Esophagus squamous epithelium (tissue), 5 donors: ENCODE results near the gene DUSP19. TPM values are rescaled to one million over a fixed set of nuclear protein-coding genes. Genes with fewer than 3 reads are reported as not detected.
"Not testable (repeated sequence)": the region's sequence is repeated elsewhere in the genome, so short reads cannot be mapped to it uniquely, and the experiment has no call there.

Experiments used
- DNase-seq: peaks from one replicate; lab custom pipeline; 2025; lab: John Stamatoyannopoulos, UW
- H3K27ac ChIP-seq, 4 donors: fragments of 200-600 bp; sonication (generic); one replicate each; pipeline ENCODE4 v1.5.1; 2016 to 2019; ENCODE audit warnings: mild to moderate bottlenecking in 1 of 4
- H3K27me3 ChIP-seq, 4 donors: fragments of 200-600 bp; sonication (generic); 1 replicate in 3 of 4; 2 replicates in 1 of 4; pipeline versions ENCODE4 v1.5.1 to v1.6.0; 2017 to 2021; ENCODE audit warnings: antibody characterized with exemption in 1 of 4
- H3K36me3 ChIP-seq, 3 donors: fragments of 200-600 bp; sonication (generic); one replicate each; pipeline ENCODE4 v1.5.1; 2016 to 2019
- H3K4me1 ChIP-seq, 3 donors: fragments of 200-600 bp; sonication (generic); one replicate each; pipeline ENCODE4 v1.5.1; 2017 to 2019
- H3K4me3 ChIP-seq, 4 donors: fragments of 200-600 bp; sonication (generic); 1 replicate in 3 of 4; 2 replicates in 1 of 4; pipeline ENCODE4 v1.5.1; 2016 to 2019; ENCODE audit warnings: mild to moderate bottlenecking in 2 of 4, moderate library complexity in 1 of 4
- H3K9me3 ChIP-seq, 3 donors: fragments of 200-600 bp; sonication (generic); one replicate each; pipeline ENCODE4 v1.5.1; 2016 to 2019
- POLR2A ChIP-seq, 4 donors: fragments of 450-650 bp; IDR thresholded peaks; one replicate each; pipeline ENCODE4 v1.6.1; 2017; ENCODE audit warnings: antibody characterized with exemption in 4 of 4, mild to moderate bottlenecking in 4 of 4, moderate library complexity in 3 of 4
- WGBS, 2 donors: methylation state at CpG; one replicate each; pipeline ENCODE4 v1.1.5; 2018; 5-methylcytosine and 5-hydroxymethylcytosine counted together
- intact Hi-C: fragments of 100-400 bp; cut with DNase I; formaldehyde crosslinking; loops from one replicate; pipeline ENCODE4 v1.15.0; 2022
- total RNA-seq, 4 donors: library from RNA; depleted of rRNA; stranded (reverse); fragments of >200 nt; gene quantifications; one replicate each; pipeline ENCODE4 v1.1.0, GENCODE V29; 2016
- TF ChIP-seq, protein P1 (sequence below), 6 experiments: fragments of 450-650 bp in 4 of 6; fragments of 200-600 bp in 2 of 6; sonication (generic) in 2 of 6; IDR thresholded peaks; one replicate each; pipeline ENCODE4 v1.5.1; 2016 to 2019; ENCODE audit warnings: antibody characterized with exemption in 6 of 6, mild to moderate bottlenecking in 4 of 6, moderate library complexity in 4 of 6
- donor health status: DM: yes; HTN: yes; CAD: no.

The DUSP19 gene
- total RNA-seq, 4 donors from 2014 or later, result 0.27 to 1.5 (median 0.86) TPM

DNA sequence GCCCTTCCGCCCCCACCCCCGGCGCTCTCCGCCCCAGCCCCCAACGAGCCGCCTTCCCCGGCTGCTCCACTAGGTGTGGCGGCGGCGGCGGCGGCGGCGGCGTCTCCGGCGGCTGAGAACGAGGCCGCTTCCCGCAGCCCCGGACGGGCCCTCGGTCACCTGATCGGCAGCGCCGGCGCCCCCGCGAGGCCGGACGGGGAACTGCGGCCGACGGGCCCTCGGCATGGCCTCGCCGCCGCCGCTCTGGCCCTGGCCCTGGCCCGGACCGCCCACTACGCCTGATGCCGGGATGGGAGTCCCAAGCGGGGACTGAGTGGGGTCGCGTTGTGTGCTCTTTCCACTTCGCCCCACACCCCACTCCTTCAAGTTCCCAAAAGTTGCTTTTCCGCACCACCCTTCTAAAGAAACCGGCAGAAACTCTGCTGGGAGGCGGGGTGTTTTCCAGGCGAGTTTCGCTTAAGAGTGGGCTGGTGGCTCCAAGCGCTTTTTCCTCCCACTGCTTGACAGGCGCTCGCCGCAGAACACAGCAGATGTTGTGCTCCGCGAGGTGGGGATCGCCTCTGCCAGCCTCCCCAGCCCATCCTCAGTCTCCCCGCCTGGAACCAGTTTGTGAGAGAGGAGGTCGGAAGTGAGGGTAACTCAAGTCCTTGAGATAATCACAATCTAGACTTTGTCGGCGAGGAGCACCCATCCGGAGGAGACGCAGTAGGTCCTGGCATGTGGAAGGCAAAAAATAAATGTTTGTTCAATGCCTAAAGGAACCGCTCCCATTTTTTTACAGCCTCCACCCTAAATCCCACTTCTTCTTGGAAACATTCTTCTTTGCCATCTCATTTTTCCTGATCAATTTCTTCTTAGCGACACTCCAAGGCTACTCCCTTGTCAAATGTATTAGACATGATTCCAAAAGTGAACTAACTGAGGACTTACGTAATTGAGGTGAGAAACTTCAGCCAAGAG, 39.9 kb upstream of the DUSP19 start, which contains the start of gene NCKAP1:
Gene NCKAP1, minus strand, starts transcription at position 117 of the 960 bp plus-strand sequence. CDS start 358 bp downstream, outside the sequence.
- Histone ChIP-seq H3K36me3 (no peaks in the 10 kb centered on the region), H3K9me3 (no peaks in the 10 kb centered on the region), H3K27ac (peak within 1 kb of the TSS; percentile 97 to 99 (median 98)), H3K27me3 (no peaks in the 10 kb centered on the region), H3K4me1 (peaks cover 5 to 42% (median 16%) of the 10 kb centered on the region in 3 donors), H3K4me3 (peak within 1 kb of the TSS; percentile 63 to 93 (median 80))
- TF ChIP-seq, protein P1, sequence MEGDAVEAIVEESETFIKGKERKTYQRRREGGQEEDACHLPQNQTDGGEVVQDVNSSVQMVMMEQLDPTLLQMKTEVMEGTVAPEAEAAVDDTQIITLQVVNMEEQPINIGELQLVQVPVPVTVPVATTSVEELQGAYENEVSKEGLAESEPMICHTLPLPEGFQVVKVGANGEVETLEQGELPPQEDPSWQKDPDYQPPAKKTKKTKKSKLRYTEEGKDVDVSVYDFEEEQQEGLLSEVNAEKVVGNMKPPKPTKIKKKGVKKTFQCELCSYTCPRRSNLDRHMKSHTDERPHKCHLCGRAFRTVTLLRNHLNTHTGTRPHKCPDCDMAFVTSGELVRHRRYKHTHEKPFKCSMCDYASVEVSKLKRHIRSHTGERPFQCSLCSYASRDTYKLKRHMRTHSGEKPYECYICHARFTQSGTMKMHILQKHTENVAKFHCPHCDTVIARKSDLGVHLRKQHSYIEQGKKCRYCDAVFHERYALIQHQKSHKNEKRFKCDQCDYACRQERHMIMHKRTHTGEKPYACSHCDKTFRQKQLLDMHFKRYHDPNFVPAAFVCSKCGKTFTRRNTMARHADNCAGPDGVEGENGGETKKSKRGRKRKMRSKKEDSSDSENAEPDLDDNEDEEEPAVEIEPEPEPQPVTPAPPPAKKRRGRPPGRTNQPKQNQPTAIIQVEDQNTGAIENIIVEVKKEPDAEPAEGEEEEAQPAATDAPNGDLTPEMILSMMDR (IDR thresholded peaks at IDR 0.05), result peak; percentile 71 to 99 (median 97)
- peak in 2 of 4 donors; percentile 8 to 61 for TF ChIP-seq POLR2A (IDR thresholded peaks at IDR 0.05)
- intact Hi-C loops, result no loop called here
- 1 to 3% methylated on average over 15 to 32 of the region's 68 CpGs for WGBS, 2 donors
- peak; percentile 17 for DNase-seq

DNA sequence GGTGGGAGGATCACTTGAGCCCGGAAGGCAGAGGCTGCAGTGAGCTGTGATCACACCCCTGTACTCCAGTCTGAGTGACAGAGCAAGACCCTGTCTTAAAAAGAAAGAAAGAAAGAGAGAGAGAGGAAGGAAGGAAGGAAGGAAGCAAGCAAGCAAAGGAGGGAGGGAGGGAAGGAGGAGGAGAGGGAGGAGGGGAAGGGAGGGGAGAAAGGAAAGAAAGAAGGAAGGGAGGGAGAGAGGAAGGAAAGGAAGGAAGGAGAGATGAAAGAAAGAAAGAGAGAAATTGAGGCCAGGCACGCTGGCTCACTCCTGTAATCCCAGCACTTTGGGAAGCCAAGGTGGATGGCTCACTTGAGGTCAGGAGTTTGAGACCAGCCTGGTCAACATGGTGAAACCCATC, 37.9 kb upstream of the DUSP19 start:
- no peak for TF ChIP-seq POLR2A (IDR thresholded peaks at IDR 0.05)
- TF ChIP-seq, protein P1 (IDR thresholded peaks at IDR 0.05), result no peak
- 75 to 90% methylated on average over 2 of the region's 2 CpGs for WGBS, 2 donors
- Histone ChIP-seq H3K36me3 (no peaks in the 10 kb centered on the region), H3K4me1 (peaks cover 5 to 22% (median 6%) of the 10 kb centered on the region in 3 donors), H3K4me3 (no peak overlapping the region), H3K27ac (no peak overlapping the region), H3K27me3 (no peaks in the 10 kb centered on the region), H3K9me3 (no peaks in the 10 kb centered on the region)
- no peak for DNase-seq
- intact Hi-C loops, result no loop called here

DNA sequence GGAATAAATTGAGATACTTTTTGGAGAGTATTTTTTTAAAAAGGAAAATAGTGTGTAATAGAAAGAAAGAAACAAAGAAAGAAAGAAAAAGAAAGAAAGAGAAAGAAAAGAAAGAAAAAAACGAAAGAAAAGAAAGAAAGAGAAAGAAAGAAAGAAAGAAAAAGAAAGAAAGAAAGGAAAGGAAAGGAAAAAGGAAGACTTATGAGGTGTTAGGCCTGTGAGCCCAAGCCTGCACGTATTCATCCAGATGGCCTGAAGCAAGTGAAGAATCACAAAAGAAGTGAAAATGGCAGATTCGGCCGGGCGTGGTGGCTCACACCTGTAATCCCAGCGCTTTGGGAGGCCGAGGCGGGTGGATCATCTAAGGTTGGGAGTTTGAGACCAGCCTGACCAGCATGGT, 35.0 kb upstream of the DUSP19 start:
- H3K27ac ChIP-seq, DNase-seq, H3K4me3 ChIP-seq, intact Hi-C loops, H3K36me3 ChIP-seq, H3K9me3 ChIP-seq, H3K4me1 ChIP-seq, H3K27me3 ChIP-seq: not testable (repeated sequence)
- WGBS, 2 donors, result 64 to 80% methylated on average over 8 of the region's 8 CpGs

DNA sequence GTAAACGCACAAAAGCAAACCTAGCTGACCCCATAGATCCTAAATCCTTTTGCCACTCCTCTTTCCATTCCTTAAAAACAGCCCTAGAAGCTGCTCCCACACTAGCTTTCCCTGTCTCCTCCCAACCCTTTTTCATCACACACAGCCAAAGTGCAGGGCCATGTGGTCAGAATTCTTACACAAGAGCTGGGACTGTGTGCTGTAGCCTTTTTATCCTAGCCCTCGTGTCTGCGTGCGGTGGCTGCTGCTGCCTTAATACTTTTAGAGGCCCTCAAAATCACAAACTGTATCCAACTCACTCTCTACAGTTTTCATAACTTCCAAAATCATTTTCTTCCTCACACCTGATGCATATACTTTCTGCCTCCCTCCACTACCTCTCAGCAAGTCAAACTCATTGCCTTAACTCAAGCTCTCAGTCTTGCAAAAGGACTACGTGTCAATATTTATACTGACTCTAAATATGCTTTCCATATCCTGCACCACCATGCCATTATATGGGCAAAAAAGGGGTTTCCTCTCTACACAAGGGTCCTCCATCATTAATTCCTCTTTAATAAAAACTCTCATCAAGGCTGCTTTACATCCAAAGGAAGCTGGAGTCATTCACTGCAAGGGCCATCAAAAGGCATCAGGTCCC, 30.9 kb upstream of the DUSP19 start:
- H3K27me3 ChIP-seq, H3K4me3 ChIP-seq, H3K4me1 ChIP-seq, H3K36me3 ChIP-seq, H3K27ac ChIP-seq, DNase-seq, intact Hi-C loops, H3K9me3 ChIP-seq: not testable (repeated sequence)
- WGBS, 2 donors, result 74 to 91% methylated on average over 5 of the region's 5 CpGs

DNA sequence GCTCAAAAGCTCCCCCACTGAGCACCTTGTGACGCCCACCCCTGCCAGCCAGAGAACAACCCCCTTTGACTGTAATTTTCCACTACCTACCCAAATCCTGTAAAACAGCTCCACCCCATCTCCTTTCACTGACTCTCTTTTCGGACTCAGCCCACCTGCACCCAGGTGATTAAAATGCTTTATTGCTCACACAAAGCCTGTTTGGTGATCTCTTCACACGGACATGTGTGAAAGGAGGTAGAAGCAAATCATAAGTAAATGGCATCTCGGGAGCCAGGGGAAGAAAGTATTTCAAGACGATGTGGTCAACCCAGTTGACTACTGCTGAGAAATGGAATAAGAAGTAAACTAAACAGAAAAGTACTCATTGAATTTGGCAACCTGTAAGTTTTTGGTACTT, 29.1 kb upstream of the DUSP19 start:
- Histone ChIP-seq H3K36me3 (no peaks in the 10 kb centered on the region), H3K27me3 (no peaks in the 10 kb centered on the region), H3K4me1 (no peaks in the 10 kb centered on the region), H3K27ac (no peak overlapping the region), H3K4me3 (no peak overlapping the region), H3K9me3 (peaks cover 0 to 8% (median 0%) of the 10 kb centered on the region in 3 donors)
- WGBS, 2 donors, result 65 to 70% methylated on average over 5 of the region's 5 CpGs
- DNase-seq, result no peak
- intact Hi-C loops, result no loop called here
- TF ChIP-seq, protein P1 (IDR thresholded peaks at IDR 0.05), result no peak
- no peak for TF ChIP-seq POLR2A (IDR thresholded peaks at IDR 0.05)
